Gastrocnemius medialis (tissue), 4 donors: ENCODE results near the gene FAM174A.

Experiments used
- POLR2A ChIP-seq, 2 donors: fragments of 450-650 bp; IDR thresholded peaks; one replicate each; pipeline ENCODE4 v1.6.1; 2017; ENCODE audit warnings: antibody characterized with exemption in 2 of 2, mild to moderate bottlenecking in 2 of 2, moderate library complexity in 2 of 2
- TF ChIP-seq, protein P1 (sequence below), 5 experiments: fragments of 450-650 bp in 3 of 5; fragments of 200-600 bp in 2 of 5; sonication (generic) in 2 of 5; IDR thresholded peaks in 4 of 5; conservative IDR thresholded peaks in 1 of 5; 1 replicate in 4 of 5; 2 replicates in 1 of 5; pipeline ENCODE4 v1.5.1; 2016 to 2019; ENCODE audit warnings: antibody characterized with exemption in 5 of 5, mild to moderate bottlenecking in 3 of 5, moderate library complexity in 3 of 5

DNA sequence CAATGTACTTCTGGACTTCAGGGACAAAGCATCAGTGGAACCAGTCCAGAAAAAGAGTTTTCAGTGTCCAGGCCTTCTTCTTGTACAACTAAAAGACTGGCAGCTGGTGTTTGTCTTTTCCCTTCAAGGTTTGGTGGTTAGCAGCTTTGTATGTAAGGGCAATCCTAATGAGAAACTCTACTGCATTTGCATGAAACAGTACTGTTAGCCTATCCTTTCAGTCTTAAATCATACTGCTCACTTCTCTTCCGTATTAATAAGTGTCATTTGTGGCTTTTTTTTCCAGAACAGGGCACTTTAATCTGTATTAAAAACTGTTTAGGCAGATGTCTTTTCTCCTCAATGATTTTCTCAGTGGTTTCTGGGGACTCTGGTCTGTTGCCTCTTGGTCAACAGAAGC lies 48.9 kb downstream of the FAM174A start:
- no peak for TF ChIP-seq POLR2A (IDR thresholded peaks at IDR 0.05)
- TF ChIP-seq, protein P1, sequence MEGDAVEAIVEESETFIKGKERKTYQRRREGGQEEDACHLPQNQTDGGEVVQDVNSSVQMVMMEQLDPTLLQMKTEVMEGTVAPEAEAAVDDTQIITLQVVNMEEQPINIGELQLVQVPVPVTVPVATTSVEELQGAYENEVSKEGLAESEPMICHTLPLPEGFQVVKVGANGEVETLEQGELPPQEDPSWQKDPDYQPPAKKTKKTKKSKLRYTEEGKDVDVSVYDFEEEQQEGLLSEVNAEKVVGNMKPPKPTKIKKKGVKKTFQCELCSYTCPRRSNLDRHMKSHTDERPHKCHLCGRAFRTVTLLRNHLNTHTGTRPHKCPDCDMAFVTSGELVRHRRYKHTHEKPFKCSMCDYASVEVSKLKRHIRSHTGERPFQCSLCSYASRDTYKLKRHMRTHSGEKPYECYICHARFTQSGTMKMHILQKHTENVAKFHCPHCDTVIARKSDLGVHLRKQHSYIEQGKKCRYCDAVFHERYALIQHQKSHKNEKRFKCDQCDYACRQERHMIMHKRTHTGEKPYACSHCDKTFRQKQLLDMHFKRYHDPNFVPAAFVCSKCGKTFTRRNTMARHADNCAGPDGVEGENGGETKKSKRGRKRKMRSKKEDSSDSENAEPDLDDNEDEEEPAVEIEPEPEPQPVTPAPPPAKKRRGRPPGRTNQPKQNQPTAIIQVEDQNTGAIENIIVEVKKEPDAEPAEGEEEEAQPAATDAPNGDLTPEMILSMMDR (IDR thresholded peaks at IDR 0.05 in 4 of 5, conservative IDR thresholded peaks at IDR 0.05 in 1 of 5) = no peak
